SK-N-SH (cell line): Measurements from ENCODE around the gene TMEM41B. TPM values are rescaled to one million over a fixed set of nuclear protein-coding genes. Genes with fewer than 3 reads are reported as not detected.

ENCODE experiments used
- CTCF ChIA-PET: fragments of 300-600, 350-600 bp; formaldehyde crosslinking; extraction: SDS; loops from one replicate; lab custom pipeline; 2021; lab: Yijun Ruan, JAX
- POLR2A ChIA-PET: fragments of 350-600 bp; sonication (Branson Sonifier 250); formaldehyde crosslinking; extraction: SDS; loops from one replicate; lab custom pipeline; 2020; ENCODE audit warnings: antibody characterized with exemption, inconsistent platforms; lab: Yijun Ruan, JAX
- DNase-seq: peaks from one replicate; pipeline ENCODE4 v3.0.0; 2012
- H2AFZ ChIP-seq: fragments of 200-600 bp; sonication (generic); 2 replicates; pipeline ENCODE4 v1.8.1; 2016; ENCODE audit warnings: antibody characterized with exemption, mild to moderate bottlenecking, low read depth
- H3F3A ChIP-seq: fragments of 200-600 bp; sonication (generic); replicated peaks from 2 replicates; pipeline ENCODE3; 2016; ENCODE audit warnings: antibody characterized with exemption, mild to moderate bottlenecking; ENCODE audit not compliant: insufficient read depth
- H3K27ac ChIP-seq, 2 experiments: fragments of 200-500 bp in 1 of 2; fragments of 200-600 bp in 1 of 2; sonication (Bioruptor generic) in 1 of 2; sonication (generic), shearing (Covaris generic) in 1 of 2; 2 replicates each; pipeline versions ENCODE4 v1.5.1 to v1.6.1; 2014 to 2016; ENCODE audit warnings: low read depth in 2 of 2, inconsistent platforms in 1 of 2, low read length in 1 of 2, mild to moderate bottlenecking in 1 of 2, mixed read lengths in 1 of 2
- H3K27me3 ChIP-seq: fragments of 200-600 bp; sonication (generic), shearing (Covaris generic); 2 replicates; pipeline ENCODE4 v1.6.1; 2016; ENCODE audit warnings: mixed run types; ENCODE audit not compliant: insufficient read depth
- H3K36me3 ChIP-seq, 2 experiments: fragments of 200-500 bp in 1 of 2; fragments of 200-600 bp in 1 of 2; sonication (Bioruptor generic) in 1 of 2; sonication (generic) in 1 of 2; replicated peaks in 1 of 2; 2 replicates each; pipeline versions ENCODE3 to v1.5.1; 2014 to 2016; ENCODE audit warnings: low read length in 1 of 2, mild to moderate bottlenecking in 1 of 2; ENCODE audit not compliant: insufficient read depth in 2 of 2, control insufficient read depth in 1 of 2
- H3K4me1 ChIP-seq, 2 experiments: fragments of 200-500 bp in 1 of 2; fragments of 200-600 bp in 1 of 2; sonication (Bioruptor generic) in 1 of 2; sonication (generic), shearing (Covaris generic) in 1 of 2; 2 replicates each; pipeline versions ENCODE4 v1.5.1 to v1.6.1; 2014 to 2016; ENCODE audit warnings: low read depth in 1 of 2, low read length in 1 of 2, mixed run types in 1 of 2; ENCODE audit not compliant: insufficient read depth in 2 of 2, control insufficient read depth in 1 of 2
- H3K4me2 ChIP-seq: fragments of 200-600 bp; sonication (generic), shearing (Covaris generic); 2 replicates; pipeline ENCODE4 v1.6.1; 2017; ENCODE audit warnings: mixed run types
- H3K4me3 ChIP-seq, 2 experiments: fragments of 200-500 bp in 1 of 2; fragments of 200-600 bp in 1 of 2; sonication (Bioruptor generic) in 1 of 2; sonication (generic), shearing (Covaris generic) in 1 of 2; 2 replicates each; pipeline versions ENCODE4 v1.5.1 to v1.8.1; 2014 to 2016; ENCODE audit warnings: low read depth in 2 of 2, inconsistent platforms in 1 of 2, low read length in 1 of 2, mild to moderate bottlenecking in 1 of 2, mixed read lengths in 1 of 2, moderate library complexity in 1 of 2
- H3K79me2 ChIP-seq: fragments of 200-600 bp; sonication (generic); 2 replicates; pipeline ENCODE4 v1.8.1; 2017; ENCODE audit warnings: mild to moderate bottlenecking; ENCODE audit not compliant: insufficient read depth
- H3K9ac ChIP-seq: fragments of 200-600 bp; sonication (generic); 2 replicates; pipeline ENCODE4 v1.6.1; 2017; ENCODE audit warnings: mixed run types
- H3K9me2 ChIP-seq: fragments of 200-600 bp; sonication (generic); 2 replicates; pipeline ENCODE4 v1.6.1; 2017; ENCODE audit warnings: mixed run types
- H3K9me3 ChIP-seq: fragments of 200-600 bp; sonication (generic); 2 replicates; pipeline ENCODE4 v1.6.1; 2017; ENCODE audit warnings: mixed run types, mild to moderate bottlenecking, moderate library complexity
- H4K20me1 ChIP-seq: fragments of 200-600 bp; sonication (generic); 2 replicates; pipeline ENCODE4 v1.6.1; 2017; ENCODE audit warnings: mild to moderate bottlenecking, mixed run types; ENCODE audit not compliant: insufficient read depth
- CHD2 ChIP-seq: fragments of 150-350 bp; IDR thresholded peaks from 2 replicates; pipeline ENCODE4 v1.6.1; 2018; ENCODE audit warnings: low read length; ENCODE audit not compliant: partially characterized antibody
- ELF1 ChIP-seq: IDR thresholded peaks from 2 replicates; pipeline ENCODE4 v1.4.0; 2012
- EP300 ChIP-seq, 2 experiments: IDR thresholded peaks; 2 replicates each; pipeline versions ENCODE4 v1.4.0 to v1.6.1; 2012; ENCODE audit warnings: borderline replicate concordance in 1 of 2, low read depth in 1 of 2, low read length in 1 of 2
- FOSL2 ChIP-seq: IDR thresholded peaks from 2 replicates; pipeline ENCODE4 v1.4.0; 2012; ENCODE audit warnings: low read depth, mild to moderate bottlenecking, moderate library complexity, borderline replicate concordance
- FOXJ3 ChIP-seq: sonication (generic); formaldehyde crosslinking; IDR thresholded peaks from 2 replicates; pipeline ENCODE4 v1.5.1; 2020; ENCODE audit warnings: mild to moderate bottlenecking, missing genetic modification reagents
- GABPA ChIP-seq: IDR thresholded peaks from 2 replicates; pipeline ENCODE4 v1.4.0; 2012; ENCODE audit warnings: low read depth, mild to moderate bottlenecking
- MEF2A ChIP-seq: IDR thresholded peaks from 2 replicates; pipeline ENCODE4 v1.4.0; 2012; ENCODE audit warnings: low read depth, borderline replicate concordance
- NFIC ChIP-seq: IDR thresholded peaks from 2 replicates; pipeline ENCODE4 v1.4.0; 2012; ENCODE audit warnings: borderline replicate concordance
- POLR2AphosphoS5 ChIP-seq: IDR thresholded peaks from 2 replicates; pipeline ENCODE4 v1.6.1; 2012; ENCODE audit warnings: low read depth, low read length
- RAD21 ChIP-seq: IDR thresholded peaks from 2 replicates; pipeline ENCODE4 v1.6.1; 2012; ENCODE audit warnings: mild to moderate bottlenecking, low read length
- RCOR1 ChIP-seq: fragments of 150-350 bp; IDR thresholded peaks from 2 replicates; pipeline ENCODE4 v1.6.1; 2017; ENCODE audit warnings: antibody characterized with exemption, low read length
- RFX5 ChIP-seq: IDR thresholded peaks from 2 replicates; pipeline ENCODE4 v1.6.1; 2012; ENCODE audit warnings: mild to moderate bottlenecking, improper control_type of control experiment, low read length
- RXRA ChIP-seq: IDR thresholded peaks from 2 replicates; pipeline ENCODE4 v1.4.0; 2012; ENCODE audit warnings: low read depth, mild to moderate bottlenecking, borderline replicate concordance
- SMC3 ChIP-seq: IDR thresholded peaks from 2 replicates; pipeline ENCODE4 v1.6.1; 2012; ENCODE audit warnings: low read depth, low read length, improper control_type of control experiment
- TAF1 ChIP-seq: IDR thresholded peaks from 2 replicates; pipeline ENCODE4 v1.6.1; 2012; ENCODE audit warnings: low read depth, mild to moderate bottlenecking, low read length, moderate library complexity, borderline replicate concordance
- TCF12 ChIP-seq: IDR thresholded peaks from 2 replicates; pipeline ENCODE4 v1.4.0; 2012
- WGBS: methylation state at CpG from one replicate; pipeline ENCODE4 v1.1.6; 2017; ENCODE audit warnings: low lambda C conversion rate; 5-methylcytosine and 5-hydroxymethylcytosine counted together
- polyA plus RNA-seq, 3 experiments: library from polyadenylated mRNA; depleted of rRNA; stranded (reverse); fragments of >200 nt; gene quantifications; 2 replicates each; pipeline ENCODE4 v1.2.3, GENCODE V29; 2012
- TF ChIP-seq, protein P1 (sequence below): IDR thresholded peaks from 2 replicates; pipeline ENCODE4 v1.4.0; 2012; ENCODE audit warnings: low read depth, borderline replicate concordance
- TF ChIP-seq, protein P2 (sequence below): IDR thresholded peaks from 2 replicates; pipeline ENCODE4; 2012
- TF ChIP-seq, protein P3 (sequence below): IDR thresholded peaks from 2 replicates; pipeline ENCODE4 v1.6.1; 2012; ENCODE audit warnings: mild to moderate bottlenecking, low read depth, low read length, moderate library complexity
- TF ChIP-seq, protein P4 (sequence below): fragments of 200-600 bp; sonication (generic); IDR thresholded peaks from 2 replicates; pipeline ENCODE4 v1.6.1; 2017; ENCODE audit warnings: antibody characterized with exemption, mild to moderate bottlenecking, moderate library complexity
- TF ChIP-seq, protein P5 (sequence below): fragments of 150-350 bp; IDR thresholded peaks from 2 replicates; pipeline ENCODE4 v1.6.1; 2016; ENCODE audit warnings: mild to moderate bottlenecking, low read depth, low read length

TMEM41B gene
- polyA plus RNA-seq, 1 of the 3 experiments (the other 2 are of a cell fraction), result 23.5 TPM

DNA sequence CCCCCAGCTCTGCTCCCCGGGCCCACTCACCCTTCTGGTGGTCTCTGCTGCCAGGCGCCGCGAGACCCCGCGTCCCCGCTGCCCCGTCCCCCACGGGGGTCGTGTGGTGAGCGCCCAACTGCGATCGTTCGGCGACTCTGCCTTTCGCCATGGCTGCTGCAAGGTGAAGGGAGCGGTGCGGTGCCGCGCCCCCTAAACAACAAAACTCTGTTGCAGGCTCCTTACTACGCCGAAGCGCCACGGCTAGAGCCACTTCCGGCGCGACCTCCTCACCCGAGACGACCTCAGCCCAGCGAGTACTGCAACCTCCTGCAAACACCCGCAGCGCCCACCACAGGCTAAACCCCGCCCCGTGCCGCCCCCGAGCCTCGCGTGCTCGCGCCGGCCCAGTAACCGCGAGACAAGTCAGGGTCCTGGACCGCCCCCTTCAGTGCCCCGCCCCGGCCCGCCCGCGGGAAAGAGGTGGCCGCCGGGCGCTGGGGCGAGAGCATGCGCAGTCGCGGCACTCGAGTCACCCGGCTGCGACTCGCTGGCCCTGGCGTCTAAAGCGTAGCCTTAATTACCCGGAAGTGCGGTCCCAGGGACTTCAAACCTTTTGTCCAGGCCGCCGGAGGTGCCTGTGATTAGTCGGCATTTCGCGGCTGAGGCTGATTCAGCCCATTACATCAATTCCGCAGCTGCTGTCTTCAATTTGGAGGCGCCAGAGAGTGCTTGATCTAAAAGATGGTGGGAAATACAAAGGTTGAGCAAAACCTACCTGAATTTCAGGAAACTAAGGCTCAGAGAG, at the start of gene TMEM41B (continued):
- TF ChIP-seq, protein P1, sequence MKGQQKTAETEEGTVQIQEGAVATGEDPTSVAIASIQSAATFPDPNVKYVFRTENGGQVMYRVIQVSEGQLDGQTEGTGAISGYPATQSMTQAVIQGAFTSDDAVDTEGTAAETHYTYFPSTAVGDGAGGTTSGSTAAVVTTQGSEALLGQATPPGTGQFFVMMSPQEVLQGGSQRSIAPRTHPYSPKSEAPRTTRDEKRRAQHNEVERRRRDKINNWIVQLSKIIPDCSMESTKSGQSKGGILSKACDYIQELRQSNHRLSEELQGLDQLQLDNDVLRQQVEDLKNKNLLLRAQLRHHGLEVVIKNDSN, result peak; percentile 28; the same call in 1 of the 2 replicates
- peak; percentile 32 for TF ChIP-seq RAD21
- TF ChIP-seq GABPA, result peak; percentile 84
- TF ChIP-seq MEF2A, result no peak
- TF ChIP-seq RXRA, result no peak
- peak; percentile 97 for TF ChIP-seq CHD2

DNA sequence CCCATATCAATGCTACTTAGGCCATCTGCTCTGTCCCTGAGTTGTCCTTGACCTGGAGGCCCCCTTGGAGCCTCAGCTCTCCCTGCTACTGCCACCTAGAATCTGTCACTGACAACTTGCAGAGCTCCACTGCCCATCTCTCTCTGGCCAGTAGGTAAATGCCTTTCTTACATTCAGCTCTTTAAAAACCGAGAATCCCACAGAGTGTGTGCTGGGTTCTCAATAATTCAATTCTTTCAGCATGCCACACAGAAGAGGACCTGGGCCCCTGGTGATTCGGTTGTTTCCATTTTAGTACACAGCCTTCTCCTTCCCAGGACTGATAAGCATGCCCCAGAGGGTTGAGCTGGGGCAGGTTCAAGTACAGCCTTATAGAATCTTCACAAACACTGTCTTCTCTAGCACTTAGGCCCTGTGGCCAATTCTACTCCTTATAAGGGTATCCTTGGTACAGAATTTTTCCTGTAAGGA, 48.0 kb upstream of the TMEM41B start:
- WGBS, result 75% methylated on average over 2 of the region's 2 CpGs
- POLR2A ChIA-PET, result interaction anchor here (0.6 to 1.2 kb wide), 5 partner anchors 18 to 98 kb away, joined by 3 to 6 read pairs (median 3); partner anchors contain the start of gene ZNF143
- DNase-seq, result peak; percentile 57
- H3K9ac ChIP-seq, result no peak overlapping the region
- no peaks in the 10 kb centered on the region for H3K9me3 ChIP-seq
- peaks cover 34% of the 10 kb centered on the region for H3F3A ChIP-seq
- H3K4me3 ChIP-seq, result no peak overlapping the region
- no peaks in the 10 kb centered on the region for H3K79me2 ChIP-seq
- no peaks in the 10 kb centered on the region for H3K27me3 ChIP-seq
- peaks cover 14 to 25% of the 10 kb centered on the region in 2 experiments; a peak in 3 of 4 replicates for H3K4me1 ChIP-seq
- peak overlapping the region; percentile 88 for H2AFZ ChIP-seq
- CTCF ChIA-PET, result interaction anchor here (1.6 kb wide), 1 partner anchor 17 kb away, joined by 4 read pairs; no protein-coding TSS in a partner anchor
- H3K9me2 ChIP-seq, result no peaks in the 10 kb centered on the region
- H4K20me1 ChIP-seq, result no peaks in the 10 kb centered on the region
- H3K36me3 ChIP-seq, result no peaks in the 10 kb centered on the region
- no peak overlapping the region for H3K4me2 ChIP-seq
- peak overlapping the region; percentile 93 to 96 for H3K27ac ChIP-seq
- TF ChIP-seq, protein P2, sequence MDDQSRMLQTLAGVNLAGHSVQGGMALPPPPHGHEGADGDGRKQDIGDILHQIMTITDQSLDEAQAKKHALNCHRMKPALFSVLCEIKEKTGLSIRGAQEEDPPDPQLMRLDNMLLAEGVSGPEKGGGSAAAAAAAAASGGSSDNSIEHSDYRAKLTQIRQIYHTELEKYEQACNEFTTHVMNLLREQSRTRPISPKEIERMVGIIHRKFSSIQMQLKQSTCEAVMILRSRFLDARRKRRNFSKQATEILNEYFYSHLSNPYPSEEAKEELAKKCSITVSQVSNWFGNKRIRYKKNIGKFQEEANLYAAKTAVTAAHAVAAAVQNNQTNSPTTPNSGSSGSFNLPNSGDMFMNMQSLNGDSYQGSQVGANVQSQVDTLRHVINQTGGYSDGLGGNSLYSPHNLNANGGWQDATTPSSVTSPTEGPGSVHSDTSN, result no peak
- TF ChIP-seq RCOR1 (no peak), GABPA (no peak), TAF1 (no peak), RAD21 (no peak), RFX5 (no peak), NFIC (no peak), TCF12 (no peak), FOSL2 (no peak), ELF1 (no peak), FOXJ3 (CRISPR knock-in tag) (no peak), EP300 (IDR thresholded peaks at IDR 0.05; ENCODE audit: borderline replicate concordance in 1 of 2, low read depth in 1 of 2, low read length in 1 of 2) (no peak), POLR2AphosphoS5 (no peak), SMC3 (no peak)
- TF ChIP-seq, protein P3, sequence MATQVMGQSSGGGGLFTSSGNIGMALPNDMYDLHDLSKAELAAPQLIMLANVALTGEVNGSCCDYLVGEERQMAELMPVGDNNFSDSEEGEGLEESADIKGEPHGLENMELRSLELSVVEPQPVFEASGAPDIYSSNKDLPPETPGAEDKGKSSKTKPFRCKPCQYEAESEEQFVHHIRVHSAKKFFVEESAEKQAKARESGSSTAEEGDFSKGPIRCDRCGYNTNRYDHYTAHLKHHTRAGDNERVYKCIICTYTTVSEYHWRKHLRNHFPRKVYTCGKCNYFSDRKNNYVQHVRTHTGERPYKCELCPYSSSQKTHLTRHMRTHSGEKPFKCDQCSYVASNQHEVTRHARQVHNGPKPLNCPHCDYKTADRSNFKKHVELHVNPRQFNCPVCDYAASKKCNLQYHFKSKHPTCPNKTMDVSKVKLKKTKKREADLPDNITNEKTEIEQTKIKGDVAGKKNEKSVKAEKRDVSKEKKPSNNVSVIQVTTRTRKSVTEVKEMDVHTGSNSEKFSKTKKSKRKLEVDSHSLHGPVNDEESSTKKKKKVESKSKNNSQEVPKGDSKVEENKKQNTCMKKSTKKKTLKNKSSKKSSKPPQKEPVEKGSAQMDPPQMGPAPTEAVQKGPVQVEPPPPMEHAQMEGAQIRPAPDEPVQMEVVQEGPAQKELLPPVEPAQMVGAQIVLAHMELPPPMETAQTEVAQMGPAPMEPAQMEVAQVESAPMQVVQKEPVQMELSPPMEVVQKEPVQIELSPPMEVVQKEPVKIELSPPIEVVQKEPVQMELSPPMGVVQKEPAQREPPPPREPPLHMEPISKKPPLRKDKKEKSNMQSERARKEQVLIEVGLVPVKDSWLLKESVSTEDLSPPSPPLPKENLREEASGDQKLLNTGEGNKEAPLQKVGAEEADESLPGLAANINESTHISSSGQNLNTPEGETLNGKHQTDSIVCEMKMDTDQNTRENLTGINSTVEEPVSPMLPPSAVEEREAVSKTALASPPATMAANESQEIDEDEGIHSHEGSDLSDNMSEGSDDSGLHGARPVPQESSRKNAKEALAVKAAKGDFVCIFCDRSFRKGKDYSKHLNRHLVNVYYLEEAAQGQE, result no peak
- TF ChIP-seq, protein P4, sequence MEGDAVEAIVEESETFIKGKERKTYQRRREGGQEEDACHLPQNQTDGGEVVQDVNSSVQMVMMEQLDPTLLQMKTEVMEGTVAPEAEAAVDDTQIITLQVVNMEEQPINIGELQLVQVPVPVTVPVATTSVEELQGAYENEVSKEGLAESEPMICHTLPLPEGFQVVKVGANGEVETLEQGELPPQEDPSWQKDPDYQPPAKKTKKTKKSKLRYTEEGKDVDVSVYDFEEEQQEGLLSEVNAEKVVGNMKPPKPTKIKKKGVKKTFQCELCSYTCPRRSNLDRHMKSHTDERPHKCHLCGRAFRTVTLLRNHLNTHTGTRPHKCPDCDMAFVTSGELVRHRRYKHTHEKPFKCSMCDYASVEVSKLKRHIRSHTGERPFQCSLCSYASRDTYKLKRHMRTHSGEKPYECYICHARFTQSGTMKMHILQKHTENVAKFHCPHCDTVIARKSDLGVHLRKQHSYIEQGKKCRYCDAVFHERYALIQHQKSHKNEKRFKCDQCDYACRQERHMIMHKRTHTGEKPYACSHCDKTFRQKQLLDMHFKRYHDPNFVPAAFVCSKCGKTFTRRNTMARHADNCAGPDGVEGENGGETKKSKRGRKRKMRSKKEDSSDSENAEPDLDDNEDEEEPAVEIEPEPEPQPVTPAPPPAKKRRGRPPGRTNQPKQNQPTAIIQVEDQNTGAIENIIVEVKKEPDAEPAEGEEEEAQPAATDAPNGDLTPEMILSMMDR, result no peak
- TF ChIP-seq, protein P1, result no peak
- TF ChIP-seq, protein P5, sequence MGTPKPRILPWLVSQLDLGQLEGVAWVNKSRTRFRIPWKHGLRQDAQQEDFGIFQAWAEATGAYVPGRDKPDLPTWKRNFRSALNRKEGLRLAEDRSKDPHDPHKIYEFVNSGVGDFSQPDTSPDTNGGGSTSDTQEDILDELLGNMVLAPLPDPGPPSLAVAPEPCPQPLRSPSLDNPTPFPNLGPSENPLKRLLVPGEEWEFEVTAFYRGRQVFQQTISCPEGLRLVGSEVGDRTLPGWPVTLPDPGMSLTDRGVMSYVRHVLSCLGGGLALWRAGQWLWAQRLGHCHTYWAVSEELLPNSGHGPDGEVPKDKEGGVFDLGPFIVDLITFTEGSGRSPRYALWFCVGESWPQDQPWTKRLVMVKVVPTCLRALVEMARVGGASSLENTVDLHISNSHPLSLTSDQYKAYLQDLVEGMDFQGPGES, result no peak
